NCI-H82 treated with DMSO at 0.1 percent for 48 hours (cell line): ENCODE data around the gene MX1.

Experiments
- DNase-seq: peaks from one replicate; lab custom pipeline; 2025; ENCODE audit not compliant: unreplicated experiment; lab: John Stamatoyannopoulos, UW

MX1 gene

DNA sequence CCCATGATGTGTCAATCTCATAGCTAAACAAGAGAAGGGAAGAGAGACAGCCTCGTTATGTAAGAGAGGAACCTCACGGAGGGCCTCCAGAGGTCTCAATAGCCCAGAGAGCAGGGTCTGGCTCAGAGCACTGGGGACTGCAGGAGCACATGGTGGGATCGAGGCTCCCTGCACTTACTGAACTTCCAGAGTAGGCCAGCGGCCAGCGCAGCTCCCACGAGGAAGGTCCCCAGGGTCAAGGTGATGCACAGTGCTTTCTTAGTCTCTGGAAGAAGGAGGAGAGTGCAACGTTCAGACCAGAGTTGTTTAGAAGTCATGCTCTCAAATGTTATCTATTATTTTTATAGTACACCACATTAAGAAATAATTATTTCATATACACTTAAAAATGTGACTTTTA is 63.3 kb downstream of the MX1 start:
- DNase-seq, result no peak

DNA sequence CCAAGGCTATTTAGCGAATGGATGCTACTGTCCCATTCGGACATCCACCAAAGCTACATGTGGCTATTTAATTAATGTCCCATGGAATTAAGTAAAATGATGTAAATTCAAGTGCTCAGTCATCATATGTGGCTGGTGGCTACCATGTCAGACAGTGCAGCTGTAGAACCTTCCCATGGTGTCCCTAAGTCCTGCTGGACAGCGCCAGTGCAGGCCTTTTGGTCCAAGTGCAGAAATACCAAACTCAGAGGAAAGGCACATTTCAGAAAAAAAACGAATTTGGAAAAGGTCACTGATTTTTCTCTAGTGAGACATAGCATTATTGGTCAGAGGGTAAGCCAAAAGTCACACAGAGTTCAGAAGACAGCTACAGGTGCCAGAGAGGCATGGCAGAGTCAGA is 64.3 kb downstream of the MX1 start:
- DNase-seq, result no peak

DNA sequence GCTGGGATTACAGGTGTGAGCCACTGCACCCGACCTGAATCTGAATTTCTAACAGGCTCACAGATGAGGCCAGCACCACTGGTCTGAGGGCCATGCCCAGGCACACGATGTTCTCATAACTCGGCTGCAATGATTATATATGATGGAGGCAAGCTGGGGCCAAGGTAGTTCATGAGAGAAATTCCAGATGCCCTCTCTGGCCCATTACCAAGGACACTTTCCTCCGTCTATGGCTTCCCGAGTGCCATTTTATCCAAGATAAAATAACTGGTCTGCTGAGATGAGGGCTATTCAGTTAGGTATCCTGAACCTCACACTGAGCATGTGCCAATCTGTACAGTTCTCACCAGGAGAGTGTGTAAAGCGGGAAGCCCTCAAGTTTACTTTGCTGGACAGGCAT is 65.4 kb downstream of the MX1 start:
- DNase-seq, result no peak

DNA sequence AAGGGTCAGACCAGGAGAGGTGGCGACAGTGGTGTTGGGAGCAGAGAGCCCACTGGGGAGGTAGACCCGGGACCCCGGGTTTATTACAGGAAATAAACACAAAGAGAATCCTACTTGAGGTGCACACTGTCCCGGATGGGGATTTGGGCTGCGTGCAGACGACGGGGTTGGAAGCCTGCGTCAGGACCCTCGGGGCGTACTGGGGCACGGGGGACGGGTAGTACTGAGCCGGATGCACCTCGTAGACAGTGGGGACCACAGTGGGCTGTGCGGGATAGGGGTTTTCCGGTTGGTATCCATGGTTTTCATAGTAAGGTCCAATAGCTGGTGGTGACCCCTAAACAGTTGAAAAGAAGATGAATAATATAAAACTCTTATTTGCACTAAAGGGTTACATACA is 68.2 kb downstream of the MX1 start:
- DNase-seq, result no peak

DNA sequence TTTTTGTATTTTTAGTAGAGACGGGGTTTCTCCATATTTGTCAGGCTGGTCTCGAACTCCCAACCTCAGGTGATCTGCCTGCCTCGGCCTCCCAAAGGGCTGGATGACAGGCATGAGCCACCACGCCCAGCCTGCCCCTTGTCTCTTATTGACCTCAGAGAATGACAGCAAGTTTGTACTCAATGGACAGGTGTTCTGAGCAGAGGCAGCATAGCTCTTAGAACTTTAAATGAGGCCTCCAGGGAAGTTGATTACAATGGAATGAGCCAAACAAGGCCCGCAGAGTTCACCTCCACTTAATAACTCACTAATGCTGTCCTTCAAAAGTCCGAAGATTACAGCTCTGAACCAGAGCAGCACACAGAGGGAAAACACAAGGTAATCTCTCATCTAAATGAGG is 71.0 kb downstream of the MX1 start:
- DNase-seq, result no peak

DNA sequence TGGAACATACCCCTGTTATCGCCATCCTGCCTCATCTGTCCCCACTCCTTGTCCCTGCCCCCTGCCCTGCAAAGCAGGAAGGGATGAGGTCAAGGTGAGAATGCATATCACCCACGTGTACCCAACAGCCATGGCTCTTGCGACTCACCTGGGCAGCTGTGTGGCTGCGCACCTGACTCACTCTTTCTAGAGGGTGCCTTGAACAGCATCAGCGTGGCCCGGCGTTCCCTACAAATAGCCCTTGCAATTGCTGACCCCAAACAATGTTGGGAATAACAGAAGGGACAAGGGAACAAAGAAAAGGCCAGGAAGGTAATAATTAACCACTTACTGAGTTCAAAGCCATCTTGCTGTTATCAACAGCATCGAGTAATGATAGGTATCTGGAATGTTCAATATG is 71.7 kb downstream of the MX1 start:
- DNase-seq, result no peak

DNA sequence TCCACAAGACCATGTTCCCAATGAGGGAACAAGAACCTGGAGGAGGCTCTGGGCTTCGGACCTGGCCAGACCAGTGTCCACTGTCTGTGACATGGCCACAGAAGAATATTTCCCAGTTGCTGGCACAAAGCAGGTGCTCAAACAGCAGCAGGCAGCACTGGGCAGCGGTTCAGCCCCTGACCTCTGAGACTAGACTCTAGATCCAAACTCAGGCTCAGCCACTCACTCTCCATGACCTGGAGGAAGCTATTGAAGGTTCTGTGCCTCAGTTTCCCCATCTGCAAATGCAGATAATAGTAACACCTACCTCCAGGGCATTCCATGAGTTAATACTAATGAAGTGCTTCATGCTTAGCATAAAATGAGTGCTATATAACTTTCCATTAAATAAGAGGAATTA is 73.9 kb downstream of the MX1 start:
- DNase-seq, result no peak

DNA sequence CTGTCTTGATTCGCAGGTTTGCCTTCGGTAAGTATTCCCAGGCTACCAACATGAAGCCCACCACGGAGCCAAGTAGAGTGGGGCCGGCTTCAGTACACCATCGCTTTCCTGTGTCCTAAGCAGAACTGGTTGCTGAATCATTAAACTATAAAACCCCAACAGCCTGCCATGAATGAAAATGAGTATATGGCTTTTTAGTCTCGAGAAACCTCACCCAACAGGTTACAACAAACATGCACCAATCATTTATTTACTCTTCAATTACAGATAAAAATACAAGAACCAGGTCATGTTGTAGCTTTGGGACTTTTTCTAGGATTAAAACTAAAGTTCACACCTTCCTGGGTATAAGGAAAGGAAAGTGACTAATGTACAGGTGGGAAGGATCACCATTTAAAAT is 74.3 kb downstream of the MX1 start:
- no peak for DNase-seq

DNA sequence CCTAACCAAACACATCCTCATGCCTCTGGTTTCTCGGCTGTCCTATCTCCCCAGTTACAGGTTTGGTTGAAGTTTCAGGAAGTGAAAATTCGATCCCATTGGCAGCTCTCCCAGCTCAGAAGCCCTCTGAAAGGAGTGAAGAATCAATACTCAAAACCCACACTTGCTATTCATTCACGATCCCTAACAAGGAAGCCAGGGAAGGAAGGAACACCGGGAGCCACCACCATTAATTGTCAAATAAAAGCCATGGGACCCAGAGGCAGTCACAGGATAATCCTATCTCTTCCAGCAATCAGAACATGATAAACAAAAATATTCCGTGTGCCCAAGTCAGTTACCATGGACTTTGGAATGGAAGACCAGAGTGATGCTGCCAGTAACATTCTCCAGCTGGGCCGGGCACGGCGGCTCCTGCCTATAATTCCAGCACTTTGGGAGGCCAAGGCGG is 74.9 kb downstream of the MX1 start:
- DNase-seq, result no peak

DNA sequence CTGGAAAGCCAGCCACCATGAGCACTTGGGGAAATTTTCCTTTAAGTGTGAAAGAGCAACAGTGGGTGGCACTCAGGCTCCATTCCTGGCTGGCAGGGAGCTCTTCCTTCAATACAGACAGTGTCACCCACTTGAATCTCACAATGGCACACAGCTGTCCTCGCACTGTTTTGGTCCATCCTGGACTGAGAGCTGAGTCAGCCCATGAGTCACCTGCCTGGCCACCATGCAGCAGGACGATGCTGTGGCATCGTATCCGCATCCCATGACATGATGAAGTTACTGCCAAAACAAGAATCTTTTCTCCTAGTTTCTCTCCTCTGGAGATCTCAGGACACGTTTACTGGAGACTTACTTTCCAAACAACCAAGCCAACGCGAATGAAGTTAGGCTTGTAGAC is 75.9 kb downstream of the MX1 start:
- no peak for DNase-seq

DNA sequence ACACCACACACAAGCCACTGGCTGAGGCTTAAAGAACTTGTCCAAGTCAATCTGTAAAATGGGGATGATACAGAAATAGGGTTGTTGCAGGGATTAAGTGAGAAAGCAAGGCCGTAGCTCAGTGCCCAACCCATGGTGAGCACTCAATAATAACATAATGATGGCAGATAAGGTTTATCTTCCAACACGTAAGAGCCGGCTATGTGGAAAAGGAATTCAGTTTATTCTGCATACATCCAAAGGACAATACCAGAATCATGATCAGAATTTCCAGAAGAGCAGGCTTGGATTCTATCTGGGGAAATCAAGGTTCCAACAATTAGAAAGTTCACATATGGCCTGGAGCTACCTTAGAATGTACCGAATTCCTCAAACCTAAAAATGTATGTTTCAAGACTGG is 77.3 kb downstream of the MX1 start:
- DNase-seq, result no peak

DNA sequence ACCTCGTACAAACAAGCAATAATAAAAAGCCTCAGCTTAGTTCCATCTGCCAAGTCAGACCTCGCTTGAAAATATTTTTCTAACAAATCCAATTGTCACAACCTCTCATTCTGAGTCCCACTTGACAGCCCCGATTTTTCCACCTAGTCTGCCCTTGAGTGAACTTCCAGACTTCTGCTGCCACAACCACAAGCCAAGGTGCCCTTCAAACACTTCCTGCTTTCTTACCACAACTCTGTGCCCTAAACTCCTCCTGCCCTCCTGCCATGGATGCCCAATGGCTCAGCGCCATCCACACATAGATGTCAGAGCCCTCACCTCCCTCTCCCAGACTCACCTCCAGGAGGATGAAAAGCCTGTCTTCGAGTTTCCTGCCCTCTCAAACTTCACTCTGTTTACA is 78.0 kb downstream of the MX1 start:
- DNase-seq, result no peak

DNA sequence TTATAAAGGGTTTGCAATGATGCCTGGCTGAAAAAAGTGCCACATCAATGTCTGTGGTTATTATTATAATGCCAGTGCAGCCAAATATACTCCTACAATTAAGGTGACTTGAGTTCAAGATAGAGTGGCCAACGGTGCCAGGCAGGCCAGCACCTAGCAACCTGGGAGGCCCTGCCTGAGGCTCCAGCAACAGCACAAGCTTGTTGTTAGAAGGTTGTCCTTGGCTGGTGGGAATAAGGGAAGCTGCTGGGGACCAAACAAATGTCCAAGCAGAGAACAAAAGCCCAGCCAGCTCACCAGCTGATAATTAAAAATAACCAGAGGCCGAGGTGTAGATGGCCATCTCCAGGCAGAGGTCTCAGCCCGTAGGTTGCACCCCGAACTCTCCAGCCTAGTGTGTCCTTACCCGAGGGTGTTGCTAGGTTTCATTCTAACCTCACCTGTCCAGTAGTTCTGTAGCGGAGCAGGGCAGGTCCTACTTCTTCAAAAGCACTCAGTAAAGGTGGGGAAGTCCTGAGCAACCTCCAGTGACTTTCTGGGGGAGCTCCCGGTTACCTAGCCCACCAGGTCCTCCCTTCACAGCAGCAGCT is 80.1 kb downstream of the MX1 start:
- DNase-seq, result no peak

DNA sequence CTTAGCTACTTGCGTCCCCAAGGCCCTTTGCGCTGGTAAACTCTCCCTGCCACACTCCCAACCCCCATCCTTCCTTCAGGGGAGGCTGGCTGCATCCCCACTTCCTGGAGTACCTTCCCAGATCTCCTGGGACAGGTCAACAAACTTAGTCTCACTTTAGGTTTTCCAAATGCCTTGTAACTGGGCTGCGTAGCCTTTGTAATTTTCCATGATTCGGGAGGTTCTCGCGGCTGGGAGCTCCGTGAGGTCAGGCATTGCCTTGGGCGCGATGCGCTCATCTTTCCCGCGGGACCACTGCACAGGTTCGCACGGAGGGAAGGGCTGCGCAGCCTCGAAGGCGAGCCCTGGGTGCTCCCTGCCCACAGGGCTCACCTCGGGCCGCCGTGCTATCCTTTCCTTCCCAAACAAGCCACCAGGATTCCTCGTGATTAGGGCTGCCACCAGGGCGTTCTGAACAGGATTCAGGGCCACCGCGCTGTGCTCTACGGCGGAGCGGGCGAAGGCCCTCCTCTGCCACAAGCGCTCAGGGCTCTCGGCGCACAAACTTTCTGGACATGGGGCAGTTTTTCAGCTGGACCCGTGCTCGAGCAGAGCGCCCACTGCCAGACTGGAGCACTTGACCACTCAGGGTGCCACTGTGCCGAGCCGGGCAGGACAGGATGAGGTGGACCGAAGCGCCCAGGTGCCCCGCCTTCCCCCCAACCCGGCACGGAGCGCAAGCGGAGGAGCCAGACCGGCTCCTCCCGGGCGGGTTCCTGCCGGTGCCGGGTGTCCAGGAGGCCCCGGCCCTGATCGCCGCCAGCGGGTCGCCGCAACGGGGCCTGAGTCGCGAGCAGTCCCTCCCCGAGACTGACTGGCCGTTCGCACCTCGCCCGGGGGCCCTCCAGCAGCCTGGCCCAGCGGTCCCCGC is 80.8 kb downstream of the MX1 start:
- DNase-seq, result no peak

DNA sequence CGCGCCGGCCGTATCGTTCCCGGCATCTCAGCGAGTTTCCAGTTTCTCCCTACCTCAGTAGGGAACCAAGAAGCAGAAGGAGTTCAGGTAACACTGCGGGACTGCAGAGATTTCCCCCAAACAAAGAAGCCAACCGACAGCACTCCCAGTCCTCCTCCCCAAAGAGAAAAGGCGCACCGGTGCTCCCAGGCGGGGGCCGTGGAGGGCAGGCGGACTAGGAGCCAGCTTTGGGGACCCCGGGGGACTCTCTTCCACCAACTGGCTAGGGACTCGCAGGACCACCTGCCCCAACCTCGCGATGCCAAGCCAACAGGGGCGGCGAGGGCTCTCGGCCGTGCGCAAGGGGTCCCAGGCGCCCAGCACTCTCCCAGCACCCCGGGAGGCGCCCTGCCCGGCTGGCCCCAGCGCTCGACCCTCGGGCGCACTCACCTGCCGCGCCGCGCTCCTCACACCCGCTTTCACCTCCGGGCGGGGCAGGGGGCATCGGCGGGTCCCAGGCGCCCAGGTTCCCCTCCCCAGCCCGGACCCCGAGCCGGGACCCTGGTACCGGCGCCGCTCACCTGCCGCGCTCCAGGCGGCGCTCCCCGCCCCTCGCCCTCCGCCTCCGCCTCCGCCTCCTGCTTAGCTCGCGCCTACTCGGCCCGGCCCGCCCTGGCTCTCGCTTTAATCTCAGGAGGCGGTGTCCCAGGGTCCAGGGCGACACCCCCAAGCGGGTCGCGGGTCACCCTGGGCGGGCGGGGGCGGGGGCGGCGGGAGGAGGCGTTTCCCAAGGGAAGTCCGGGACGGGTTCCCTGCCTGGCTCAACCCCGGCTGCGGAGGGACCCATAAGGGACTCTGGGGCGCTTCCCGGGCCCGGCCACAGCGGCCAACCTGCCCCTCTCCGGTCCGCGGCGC is 81.7 kb downstream of the MX1 start, which contains the start of gene TMPRSS2:
TSS of gene TMPRSS2 (minus strand) at position 638 of the 894 bp plus-strand sequence. CDS start 10,025 bp downstream, outside the sequence.
- DNase-seq, result no peak

DNA sequence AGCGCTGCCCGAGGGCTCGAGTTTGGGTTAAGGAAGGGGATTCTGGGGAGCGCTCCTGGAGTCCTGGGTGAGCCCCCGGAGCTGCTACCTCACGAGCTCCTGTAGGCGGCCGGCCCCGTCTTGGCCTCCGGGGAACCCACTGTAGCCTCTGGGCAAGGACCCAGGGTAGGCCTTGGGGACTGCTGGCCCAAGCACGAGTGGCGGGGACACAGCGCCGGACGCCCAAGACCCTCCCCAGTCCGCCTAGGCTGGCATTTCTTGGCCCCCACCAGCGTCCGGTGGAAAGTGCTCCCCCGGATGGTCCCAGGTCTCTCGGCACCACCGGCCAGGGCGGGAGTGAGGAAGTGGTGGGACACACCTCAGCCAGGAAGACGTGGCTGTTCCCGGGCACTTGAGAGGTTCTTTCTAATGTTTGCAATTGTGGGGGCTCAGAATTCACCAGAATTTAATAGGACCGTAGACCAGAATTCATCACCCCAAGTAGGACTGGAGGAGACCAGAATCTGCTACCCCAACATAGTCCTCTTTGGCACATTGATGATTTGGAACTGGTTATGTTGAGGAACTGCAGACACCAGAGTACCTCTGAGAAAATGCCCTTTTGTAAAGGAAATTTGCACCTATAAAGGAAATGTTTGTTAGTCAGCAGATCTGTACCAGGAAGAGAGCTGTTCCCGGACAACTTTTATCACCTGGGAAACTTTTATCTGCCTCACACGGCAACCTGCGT is 82.5 kb downstream of the MX1 start:
- DNase-seq, result no peak
